Epithelial cell of prostate (primary cell): Measurements from ENCODE around the gene TTC34.

Source experiments
- DNase-seq: peaks from one replicate; pipeline ENCODE4 v3.0.0-alpha.2; 2011; ENCODE audit warnings: low read depth, low spot score
- H3K27ac ChIP-seq: fragments of 450-650 bp; 2 replicates; pipeline ENCODE4 v1.5.1; 2017; ENCODE audit warnings: mild to moderate bottlenecking

The TTC34 gene

GRCh38 chr1:2598329-2598931 is 203.1 kb downstream of the TTC34 start:
- no peak overlapping the region for H3K27ac ChIP-seq
- no peak for DNase-seq

- no peak for DNase-seq
- no peak overlapping the region for H3K27ac ChIP-seq
Observed at GRCh38 chr1:2597441-2598328, 203.8 kb downstream of the TTC34 start.

- no peak overlapping the region for H3K27ac ChIP-seq
- no peak for DNase-seq
Observed at GRCh38 chr1:2596530-2597333, 204.8 kb downstream of the TTC34 start.

GRCh38 chr1:2595812-2596529 is 205.5 kb downstream of the TTC34 start:
- DNase-seq: no peak

GRCh38 chr1:2595261-2595811 is 206.2 kb downstream of the TTC34 start:
- H3K27ac ChIP-seq: no peak overlapping the region
- DNase-seq: no peak

More at GRCh38 chr1:2595812-2596529, 205.5 kb downstream of the TTC34 start:
- no peak overlapping the region for H3K27ac ChIP-seq

GRCh38 chr1:2594641-2595131 is 206.8 kb downstream of the TTC34 start:
- DNase-seq: no peak
- H3K27ac ChIP-seq: no peak overlapping the region

GRCh38 chr1:2594001-2594640 is 207.4 kb downstream of the TTC34 start:
- DNase-seq: no peak
- H3K27ac ChIP-seq: no peak overlapping the region

GRCh38 chr1:2593251-2593878 is 208.1 kb downstream of the TTC34 start:
- no peak for DNase-seq
- H3K27ac ChIP-seq: no peak overlapping the region

- H3K27ac ChIP-seq: no peak overlapping the region
- DNase-seq: no peak
Observed at GRCh38 chr1:2592672-2593071, 208.8 kb downstream of the TTC34 start.

GRCh38 chr1:2591581-2592261 is 209.8 kb downstream of the TTC34 start:
- H3K27ac ChIP-seq: no peak overlapping the region
- DNase-seq: no peak

- no peak overlapping the region for H3K27ac ChIP-seq
- DNase-seq: no peak
Observed at GRCh38 chr1:2591233-2591580, 210.3 kb downstream of the TTC34 start.

GRCh38 chr1:2590233-2591141 is 211.0 kb downstream of the TTC34 start:
- H3K27ac ChIP-seq: no peak overlapping the region
- no peak for DNase-seq

GRCh38 chr1:2589431-2590232 is 211.9 kb downstream of the TTC34 start:
- no peak overlapping the region for H3K27ac ChIP-seq
- DNase-seq: no peak

GRCh38 chr1:2588661-2589430 is 212.6 kb downstream of the TTC34 start:
- H3K27ac ChIP-seq: no peak overlapping the region
- no peak for DNase-seq

GRCh38 chr1:2587860-2588571 is 213.5 kb downstream of the TTC34 start:
- no peak for DNase-seq
- H3K27ac ChIP-seq: no peak overlapping the region
